GM12878 (cell line): ENCODE results near the gene ZNF444. TPM values are rescaled to one million over a fixed set of nuclear protein-coding genes. Genes with fewer than 3 reads are reported as not detected.

Source experiments
- CREM ChIP-seq: IDR thresholded peaks from 2 replicates; pipeline ENCODE4 v1.6.1; 2014; ENCODE audit warnings: antibody characterized with exemption, low read depth
- CUX1 ChIP-seq: IDR thresholded peaks from 2 replicates; pipeline ENCODE4 v1.6.1; 2012; ENCODE audit warnings: improper control_type of control experiment, low read depth, low read length; ENCODE audit not compliant: insufficient replicate concordance
- EP300 ChIP-seq, 2 experiments: fragments of 150-350 bp in 1 of 2; IDR thresholded peaks; 2 replicates each; pipeline ENCODE4 v1.6.1; 2011 to 2012; ENCODE audit warnings: low read depth in 2 of 2, low read length in 2 of 2, borderline replicate concordance in 1 of 2, improper control_type of control experiment in 1 of 2, inconsistent platforms in 1 of 2; ENCODE audit not compliant: control insufficient read depth in 1 of 2
- HDGF ChIP-seq: fragments of 450-650 bp; IDR thresholded peaks from 2 replicates; pipeline ENCODE4 v1.6.1; 2016; ENCODE audit warnings: antibody characterized with exemption
- NRF1 ChIP-seq: conservative IDR thresholded peaks from 2 replicates; pipeline ENCODE4 v1.6.1; 2011; ENCODE audit warnings: mild to moderate bottlenecking, low read depth, low read length, improper control_type of control experiment
- RAD21 ChIP-seq: IDR thresholded peaks from 2 replicates; pipeline ENCODE4 v1.6.1; 2011; ENCODE audit warnings: mild to moderate bottlenecking, low read depth, low read length, moderate library complexity; ENCODE audit not compliant: insufficient read depth
- RB1 ChIP-seq: fragments of 450-650 bp; formaldehyde crosslinking; IDR thresholded peaks from 2 replicates; pipeline ENCODE4 v1.6.1; 2017; ENCODE audit warnings: mild to moderate bottlenecking, borderline replicate concordance
- RELB ChIP-seq: fragments of 450-650 bp; IDR thresholded peaks from 2 replicates; pipeline ENCODE4 v1.6.1; 2017; ENCODE audit warnings: low read depth, mild to moderate bottlenecking, moderate library complexity
- REST ChIP-seq: IDR thresholded peaks from 2 replicates; pipeline ENCODE4 v1.6.1; 2012; ENCODE audit warnings: mild to moderate bottlenecking, low read depth, low read length
- RFX5 ChIP-seq: IDR thresholded peaks from 2 replicates; pipeline ENCODE4 v1.6.1; 2011; ENCODE audit warnings: low read depth, low read length, improper control_type of control experiment
- SMARCA5 ChIP-seq: fragments of 450-650 bp; IDR thresholded peaks from 2 replicates; pipeline ENCODE4 v1.6.1; 2017; ENCODE audit warnings: mild to moderate bottlenecking
- SP1 ChIP-seq: IDR thresholded peaks from one replicate; pipeline ENCODE4 v1.6.1; 2011; ENCODE audit warnings: low read depth, low read length
- SRF ChIP-seq, 2 experiments: IDR thresholded peaks; 2 replicates each; pipeline ENCODE4 v1.6.1; 2011; ENCODE audit warnings: low read depth in 2 of 2, low read length in 2 of 2, mild to moderate bottlenecking in 1 of 2, moderate library complexity in 1 of 2
- STAT1 ChIP-seq: fragments of 450-650 bp; conservative IDR thresholded peaks from 2 replicates; pipeline ENCODE4 v1.6.1; 2014; ENCODE audit warnings: antibody characterized with exemption, mild to moderate bottlenecking
- YY1 ChIP-seq: IDR thresholded peaks from 2 replicates; pipeline ENCODE4 v1.6.1; 2011; ENCODE audit warnings: low read depth, mild to moderate bottlenecking, low read length
- ZBED1 ChIP-seq: IDR thresholded peaks from 2 replicates; pipeline ENCODE4 v1.6.1; 2016; ENCODE audit warnings: borderline replicate concordance
- polyA plus RNA-seq, 11 experiments: library from polyadenylated mRNA; depleted of rRNA in 4 of 11; unstranded in 6 of 11; stranded (reverse) in 5 of 11; fragments of >200 nt; fragmentation: Nextera tagmentation in 4 of 11; fragmentation: Illumina TruSeq in 1 of 11; extraction: Ambion mirVana in 4 of 11; extraction: Trizol in 1 of 11; gene quantifications; 1 replicate in 1 of 11; 2 replicates in 10 of 11; pipeline versions ENCODE4 v1.2.1 to v1.2.3, GENCODE V29; 2011 to 2016; ENCODE audit warnings: inconsistent platforms in 2 of 11, missing spikeins in 2 of 11, low read depth in 1 of 11
- total RNA-seq, 4 experiments: library from RNA; depleted of rRNA in 3 of 4; stranded (reverse); fragments of >200 nt in 3 of 4; fragmentation: Illumina TruSeq in 1 of 4; extraction: Trizol in 1 of 4; gene quantifications; 2 replicates each; pipeline versions ENCODE4 v1.2.1 to v1.2.3, GENCODE V29; 2013 to 2021
- TF ChIP-seq, protein P1 (sequence below): IDR thresholded peaks from 2 replicates; pipeline ENCODE4 v1.6.1; 2011; ENCODE audit warnings: borderline replicate concordance, low read depth, mild to moderate bottlenecking, moderate library complexity, mixed read lengths, low read length; ENCODE audit not compliant: insufficient read depth; ENCODE audit errors: extremely low read length

Gene ZNF444
- total and polyA plus RNA-seq, 10 of the 15 experiments (the other 5 are each of a cell fraction or from before 2014, with no cell fraction given): 0.45 to 28.2 (median 11.6) TPM

- TF ChIP-seq YY1: peak; percentile 92
- TF ChIP-seq EP300 (IDR thresholded peaks at IDR 0.05; ENCODE audit: borderline replicate concordance in 1 of 2, control insufficient read depth in 1 of 2, low read depth in 2 of 2, low read length in 2 of 2): no peak
- TF ChIP-seq, protein P1, sequence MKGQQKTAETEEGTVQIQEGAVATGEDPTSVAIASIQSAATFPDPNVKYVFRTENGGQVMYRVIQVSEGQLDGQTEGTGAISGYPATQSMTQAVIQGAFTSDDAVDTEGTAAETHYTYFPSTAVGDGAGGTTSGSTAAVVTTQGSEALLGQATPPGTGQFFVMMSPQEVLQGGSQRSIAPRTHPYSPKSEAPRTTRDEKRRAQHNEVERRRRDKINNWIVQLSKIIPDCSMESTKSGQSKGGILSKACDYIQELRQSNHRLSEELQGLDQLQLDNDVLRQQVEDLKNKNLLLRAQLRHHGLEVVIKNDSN: peak; percentile 34
- no peak for TF ChIP-seq RFX5
- peak; percentile 91 for TF ChIP-seq HDGF
- peak; percentile 99 for TF ChIP-seq CREM
- no peak for TF ChIP-seq RELB
- TF ChIP-seq ZBED1: no peak
- TF ChIP-seq CUX1: no peak
- peak; percentile 21 to 77 for TF ChIP-seq SRF (IDR thresholded peaks at IDR 0.05; ENCODE audit: low read depth in 2 of 2, low read length in 2 of 2)
- no peak for TF ChIP-seq RB1
- TF ChIP-seq NRF1: peak; percentile 75
- no peak for TF ChIP-seq RAD21
- TF ChIP-seq REST: no peak
- TF ChIP-seq STAT1: peak; percentile 96
- TF ChIP-seq SMARCA5: no peak
- TF ChIP-seq SP1: peak; percentile 37
Observed at GRCh38 chr19:56140583-56141416, at the start of gene ZNF444 (continued).
